GM19372 (cell line): ENCODE data around the gene TSTD1.

Experiments
- ATAC-seq: cut with Tn5 transposase; IDR thresholded peaks from one replicate; pipeline ENCODE4 v1.9.1; 2021; ENCODE audit warnings: mild to moderate bottlenecking, low read depth, moderate library complexity; ENCODE audit not compliant: unreplicated experiment

The TSTD1 gene

GRCh38 chr1:161038523-161039153 lies at the start of gene TSTD1:
Gene TSTD1, minus strand, starts transcription at chr1:161038964. Its CDS starts 75 bp downstream, at chr1:161038889.
- peak; percentile 89 for ATAC-seq

GRCh38 chr1:161086457-161086856 lies 47.7 kb upstream of the TSTD1 start:
- ATAC-seq: no peak

GRCh38 chr1:161085165-161085564 lies 46.4 kb upstream of the TSTD1 start:
- no peak for ATAC-seq

- ATAC-seq: no peak
Observed at GRCh38 chr1:161084597-161084988, 45.8 kb upstream of the TSTD1 start.

- no peak for ATAC-seq
Observed at GRCh38 chr1:161083748-161084596, 45.2 kb upstream of the TSTD1 start.

GRCh38 chr1:161082996-161083747 lies 44.4 kb upstream of the TSTD1 start:
- no peak for ATAC-seq

GRCh38 chr1:161082483-161082882 lies 43.7 kb upstream of the TSTD1 start:
- no peak for ATAC-seq

- ATAC-seq: no peak
Observed at GRCh38 chr1:161081519-161081918, 42.8 kb upstream of the TSTD1 start.

- no peak for ATAC-seq
Observed at GRCh38 chr1:161080441-161081405, 42.0 kb upstream of the TSTD1 start.

GRCh38 chr1:161079436-161080110 lies 40.8 kb upstream of the TSTD1 start:
- no peak for ATAC-seq

- no peak for ATAC-seq
Observed at GRCh38 chr1:161077426-161077825, 38.7 kb upstream of the TSTD1 start.

GRCh38 chr1:161076410-161076809 lies 37.6 kb upstream of the TSTD1 start:
- ATAC-seq: no peak

- no peak for ATAC-seq
Observed at GRCh38 chr1:161074676-161075368, 36.1 kb upstream of the TSTD1 start.

- ATAC-seq: no peak
Observed at GRCh38 chr1:161073474-161074121, 34.8 kb upstream of the TSTD1 start.

- no peak for ATAC-seq
Observed at GRCh38 chr1:161072751-161073449, 34.1 kb upstream of the TSTD1 start.

- ATAC-seq: no peak
Observed at GRCh38 chr1:161071886-161072371, 33.2 kb upstream of the TSTD1 start.

- no peak for ATAC-seq
Observed at GRCh38 chr1:161070761-161071160, 32.0 kb upstream of the TSTD1 start.
